HG02798 (cell line): ENCODE measurements around the gene NUCB1.
"Not testable (repeated sequence)": the region's sequence is repeated elsewhere in the genome, so short reads cannot be mapped to it uniquely, and the experiment has no call there.

Experiments used
- ATAC-seq: cut with Tn5 transposase; IDR thresholded peaks from one replicate; pipeline ENCODE4 v1.9.1; 2021; ENCODE audit warnings: mild to moderate bottlenecking; ENCODE audit not compliant: unreplicated experiment, poor library complexity

Gene NUCB1

DNA sequence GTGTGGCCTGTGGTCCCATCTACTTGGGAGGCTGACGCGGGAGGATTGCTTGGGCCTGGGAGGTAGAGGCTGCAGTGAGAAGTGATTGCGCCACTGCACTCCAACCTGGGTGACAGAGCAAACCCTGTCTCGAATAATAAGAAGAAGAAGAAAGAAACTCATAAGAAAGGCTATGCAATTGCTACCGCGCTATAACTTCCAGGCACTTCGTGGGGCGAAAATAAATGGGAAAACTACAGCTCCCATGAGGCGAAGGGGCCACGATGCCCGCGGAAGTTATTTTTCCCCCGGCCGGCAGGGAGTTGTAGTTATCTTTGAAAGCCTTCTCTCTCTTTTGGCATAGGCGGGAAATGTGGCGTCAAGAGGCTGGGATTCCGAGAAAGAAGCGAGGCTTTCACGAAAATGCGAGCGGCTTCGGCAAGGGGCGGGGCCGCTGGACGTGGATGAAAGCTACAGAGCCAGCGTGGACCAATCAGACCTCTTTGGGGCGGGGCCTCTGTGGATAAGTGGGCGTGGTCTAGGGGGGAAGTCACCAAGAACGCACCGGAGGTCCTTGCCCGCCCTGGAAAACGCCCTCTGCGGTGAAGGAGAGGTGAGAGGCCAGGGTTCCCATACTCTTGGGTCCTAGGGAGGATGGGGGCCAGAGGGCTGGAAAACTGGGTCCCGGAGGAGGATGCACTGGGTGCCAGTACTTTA is at the start of gene NUCB1:
Gene NUCB1, plus strand, starts transcription at position 532 of the 696 bp plus-strand sequence. CDS start 485 bp downstream, outside the sequence.
- ATAC-seq, result peak; percentile 96

- no peak for ATAC-seq
These were observed 47.8 kb upstream of the NUCB1 start for GRCh38 chr19:48852292-48852691.

- no peak for ATAC-seq
These were observed 46.6 kb upstream of the NUCB1 start for GRCh38 chr19:48853483-48853882.

- ATAC-seq, result no peak
These were observed 46.0 kb upstream of the NUCB1 start for GRCh38 chr19:48854103-48854502.

DNA sequence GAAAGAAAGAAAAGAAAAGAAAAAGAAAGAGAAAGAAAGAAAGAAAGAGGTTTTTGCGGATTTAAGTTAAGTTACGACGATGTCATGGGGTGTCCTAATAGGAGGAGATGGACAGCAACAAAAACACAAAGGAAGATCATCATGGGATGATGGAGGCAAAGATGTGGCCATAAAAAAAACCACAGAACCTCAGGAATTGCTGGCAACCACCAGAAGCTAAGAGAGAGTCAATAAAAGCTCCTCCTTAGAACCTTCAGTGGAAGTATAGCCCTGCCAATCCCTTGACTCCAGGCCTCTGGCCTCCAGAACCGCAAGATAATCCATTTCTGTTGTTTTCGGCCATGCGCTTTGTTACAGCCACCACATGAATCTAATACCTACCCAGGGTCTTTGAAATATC is 43.2 kb upstream of the NUCB1 start:
- ATAC-seq, result no peak

- ATAC-seq, result no peak
These were observed 41.0 kb upstream of the NUCB1 start for GRCh38 chr19:48858984-48859710.

- ATAC-seq, result no peak
These were observed 40.2 kb upstream of the NUCB1 start for GRCh38 chr19:48859711-48860572.

GRCh38 chr19:48861313-48861712 is 38.8 kb upstream of the NUCB1 start:
- no peak for ATAC-seq

GRCh38 chr19:48862827-48863226 is 37.3 kb upstream of the NUCB1 start:
- ATAC-seq, result no peak

GRCh38 chr19:48866692-48867091 is 33.4 kb upstream of the NUCB1 start:
- ATAC-seq, result no peak

DNA sequence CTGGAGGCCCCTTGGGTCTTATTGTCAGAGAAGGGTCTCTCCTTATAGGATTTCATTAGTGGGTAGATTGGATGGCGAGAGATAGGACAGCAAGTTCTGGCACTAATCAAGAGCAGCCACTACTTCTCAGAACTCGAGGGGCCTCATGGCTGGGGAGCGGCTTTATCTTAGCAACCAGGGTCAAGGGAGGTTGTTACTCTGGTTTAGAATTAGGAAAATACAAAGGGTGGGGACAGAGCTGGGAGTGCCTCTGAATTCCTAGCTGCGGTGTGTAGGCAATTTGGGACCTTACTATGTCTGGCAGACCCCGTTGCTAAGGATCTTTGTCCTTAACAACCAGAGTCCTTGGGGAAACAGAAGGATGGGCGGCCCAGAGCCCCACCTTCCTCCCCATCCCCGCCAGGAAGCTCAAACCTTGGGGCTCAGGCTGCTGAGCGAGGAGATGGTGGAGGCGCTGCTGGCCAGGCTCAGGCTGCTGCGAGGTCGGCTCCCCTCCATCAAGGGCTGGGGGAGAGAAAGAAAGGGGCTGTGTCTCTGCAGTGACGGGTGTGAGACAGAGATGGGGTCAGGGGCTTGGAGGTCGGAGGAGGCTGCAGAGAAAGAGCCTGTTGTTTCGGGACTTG is 32.9 kb upstream of the NUCB1 start:
- no peak for ATAC-seq

GRCh38 chr19:48867746-48868113 is 32.4 kb upstream of the NUCB1 start:
- no peak for ATAC-seq

- no peak for ATAC-seq
These were observed 31.8 kb upstream of the NUCB1 start, which contains the start of gene PLEKHA4 for GRCh38 chr19:48868114-48868886. PLEKHA4 (minus strand) TSS chr19:48868617; CDS start chr19:48867620, 997 bp downstream.

DNA sequence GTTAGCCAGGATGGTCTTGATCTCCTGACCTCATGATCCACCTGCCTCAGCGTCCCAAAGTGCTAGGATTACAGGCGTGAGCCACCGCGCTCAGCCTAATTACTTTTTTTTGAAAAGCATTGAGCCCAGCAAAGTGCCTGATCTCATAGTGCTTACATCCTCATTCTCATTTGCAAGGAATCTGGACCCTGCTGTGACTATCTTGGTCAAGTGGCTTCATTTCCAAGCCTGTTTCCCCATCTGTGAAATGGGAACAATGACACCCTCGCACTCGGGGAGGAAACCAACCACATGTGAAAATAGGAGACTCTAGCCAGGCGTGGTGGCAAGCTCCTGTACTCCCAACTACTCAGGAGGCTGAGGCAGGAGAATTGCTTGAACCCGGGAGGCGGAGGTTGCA is 30.1 kb upstream of the NUCB1 start:
- ATAC-seq, result no peak

DNA sequence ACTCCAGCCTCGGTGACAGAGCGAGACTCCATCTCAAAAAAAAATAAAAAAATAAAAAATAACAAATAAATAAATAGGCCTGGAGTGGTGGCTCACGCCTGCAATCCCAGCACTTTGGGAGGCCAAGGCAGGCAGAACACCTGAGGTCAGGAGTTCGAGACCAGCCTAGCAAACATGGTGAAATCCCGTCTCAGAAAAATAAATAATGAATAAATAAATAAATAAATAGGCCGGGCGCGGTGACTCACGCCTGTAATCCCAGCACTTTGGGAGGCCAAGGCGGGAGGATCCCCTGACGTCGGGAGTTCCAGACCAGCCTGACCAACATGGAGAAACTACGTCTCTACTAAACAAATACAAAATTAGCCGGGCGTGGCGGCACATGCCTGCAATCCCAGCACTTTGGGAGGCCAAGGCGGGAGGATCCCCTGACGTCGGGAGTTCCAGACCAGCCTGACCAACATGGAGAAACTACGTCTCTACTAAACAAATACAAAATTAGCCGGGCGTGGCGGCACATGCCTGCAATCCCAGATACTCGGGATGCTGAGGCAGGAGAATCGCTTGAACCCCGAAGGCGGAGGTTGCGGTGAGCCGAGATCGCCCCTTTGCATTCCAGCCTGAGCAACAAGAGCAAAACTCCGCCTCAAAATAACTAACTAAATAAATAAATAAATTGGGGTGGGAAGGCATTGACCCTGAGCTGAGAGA is 28.5 kb upstream of the NUCB1 start:
- ATAC-seq, result not testable (repeated sequence)

GRCh38 chr19:48872182-48872883 is 27.8 kb upstream of the NUCB1 start, which contains the start of gene PPP1R15A:
PPP1R15A (plus strand) TSS chr19:48872421; CDS start chr19:48873234, 813 bp downstream.
- ATAC-seq, result peak; percentile 64

GRCh38 chr19:48872884-48873475 is 27.1 kb upstream of the NUCB1 start:
- peak; percentile 22 for ATAC-seq
